ENCODE results near the gene OR52H1. TPM values are rescaled to one million over a fixed set of nuclear protein-coding genes. Genes with fewer than 3 reads are reported as not detected.

OR52H1 gene
- total RNA-seq, 3 donors from 2014 or later: 0.28 to 0.46 (median 0.39) TPM

DNA sequence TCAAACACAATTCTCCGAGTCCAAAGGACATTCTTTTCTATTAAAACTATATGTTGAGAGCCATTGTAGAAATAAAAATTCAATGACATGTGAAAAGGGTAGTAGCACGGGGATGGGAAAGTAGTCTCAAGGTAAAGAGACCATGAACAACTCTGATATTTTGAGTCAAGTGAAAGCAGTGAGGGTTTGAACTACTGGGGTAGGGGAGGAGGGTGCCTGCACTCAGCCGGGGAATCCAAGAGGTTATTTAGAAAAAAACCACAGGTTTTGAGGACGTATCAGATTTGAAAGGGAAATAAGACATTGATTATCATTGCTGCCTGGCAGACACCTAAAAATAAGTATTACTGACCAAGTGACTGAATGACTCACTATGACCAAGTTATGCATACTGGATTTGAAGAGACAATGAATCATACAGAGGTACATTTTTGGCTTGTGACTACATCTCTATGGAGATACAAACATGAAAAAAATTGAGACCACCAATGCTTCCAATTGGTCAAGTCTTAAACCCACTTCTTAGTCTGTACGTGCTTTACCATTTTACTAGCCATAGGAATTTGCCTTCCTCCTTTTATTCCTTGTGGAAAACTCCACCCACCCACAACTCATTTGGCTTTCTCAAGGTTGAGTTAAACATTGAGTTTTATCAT is 2.2 kb upstream of the OR52H1 start:
- Histone ChIP-seq H3K4me3 (no peak overlapping the region), H3K36me3 (ENCODE audit: low read depth) (no peaks in the 10 kb centered on the region), H3K4me1 (ENCODE audit: low read depth) (no peaks in the 10 kb centered on the region), H3K9me3 (no peaks in the 10 kb centered on the region)
- ATAC-seq: no peak
- TF ChIP-seq CTCF (IDR thresholded peaks at IDR 0.05): no peak
- DNase-seq: no peak
- intact Hi-C loops (cut with DNase I, micrococcal nuclease): no loop called here

DNA sequence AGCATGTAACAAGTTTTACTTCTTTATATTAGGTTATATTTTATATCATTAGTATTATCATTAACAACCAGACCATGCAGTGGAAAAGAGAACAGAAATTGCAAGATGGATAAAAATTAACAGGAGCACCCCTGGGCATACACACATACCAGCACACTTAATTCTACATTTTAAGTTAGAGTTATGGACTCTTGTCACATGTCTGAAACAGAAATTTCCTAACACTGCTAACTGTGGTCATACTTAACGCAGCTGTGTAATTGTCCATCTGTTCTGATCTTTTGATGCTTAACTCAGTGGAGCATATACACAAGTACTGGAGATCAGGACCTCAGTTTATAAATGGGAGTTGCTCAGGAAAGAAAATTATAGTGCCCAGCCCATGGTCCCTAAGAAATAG is 358 bp downstream of the OR52H1 start:
- Histone ChIP-seq H3K4me1 (ENCODE audit: low read depth) (no peaks in the 10 kb centered on the region), H3K9me3 (no peaks in the 10 kb centered on the region), H3K36me3 (ENCODE audit: low read depth) (no peaks in the 10 kb centered on the region), H3K4me3 (no peak overlapping the region)
- TF ChIP-seq CTCF (IDR thresholded peaks at IDR 0.05): no peak
- no peak for ATAC-seq
- intact Hi-C loops (cut with DNase I, micrococcal nuclease): no loop called here
- no peak for DNase-seq

DNA sequence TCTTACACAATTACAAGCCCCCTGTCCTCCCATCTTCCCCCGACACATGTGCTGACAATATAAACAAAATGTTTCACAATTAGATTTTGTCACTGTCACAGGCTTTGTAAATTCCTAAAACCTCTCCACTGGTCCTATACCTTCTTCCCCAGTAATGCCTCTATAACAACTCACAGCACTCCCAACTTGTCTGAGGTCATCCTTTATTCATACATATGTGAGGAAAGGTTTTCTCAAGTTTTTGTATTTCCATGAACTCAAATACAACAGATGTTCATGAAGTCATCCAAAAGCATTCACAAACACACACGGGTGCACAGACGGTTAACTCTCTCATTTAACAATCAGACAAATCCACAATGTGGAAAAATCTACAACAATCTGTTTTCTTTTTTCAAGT is 1.9 kb downstream of the OR52H1 start:
- intact Hi-C loops (cut with DNase I, micrococcal nuclease): no loop called here

GRCh38 chr11:5541427-5541826 is 6.9 kb downstream of the OR52H1 start:
- Histone ChIP-seq H3K9me3 (no peaks in the 10 kb centered on the region), H3K36me3 (ENCODE audit: low read depth) (no peaks in the 10 kb centered on the region), H3K4me1 (ENCODE audit: low read depth) (no peaks in the 10 kb centered on the region), H3K4me3 (no peak overlapping the region)
- ATAC-seq (no peak), DNase-seq (no peak)
- no peak for TF ChIP-seq CTCF (IDR thresholded peaks at IDR 0.05)
- intact Hi-C loops (cut with DNase I, micrococcal nuclease): no loop called here

More for the DNA sequence above, 1.9 kb downstream of the OR52H1 start:
- no peak overlapping the region for H3K4me3 ChIP-seq
- H3K9me3 ChIP-seq: no peaks in the 10 kb centered on the region
- DNase-seq (no peak), ATAC-seq (no peak)
- no peak for TF ChIP-seq CTCF (IDR thresholded peaks at IDR 0.05)
- no peaks in the 10 kb centered on the region for H3K4me1 ChIP-seq (ENCODE audit: low read depth)
- H3K36me3 ChIP-seq (ENCODE audit: low read depth): no peaks in the 10 kb centered on the region

- intact Hi-C loops (cut with DNase I, micrococcal nuclease): no loop called here
- Histone ChIP-seq H3K4me3 (no peak overlapping the region), H3K36me3 (ENCODE audit: low read depth) (no peaks in the 10 kb centered on the region), H3K4me1 (ENCODE audit: low read depth) (no peaks in the 10 kb centered on the region), H3K9me3 (no peaks in the 10 kb centered on the region)
- no peak for DNase-seq
- no peak for ATAC-seq
- no peak for TF ChIP-seq CTCF (IDR thresholded peaks at IDR 0.05)
These were observed 11.9 kb downstream of the OR52H1 start for GRCh38 chr11:5536482-5536881.

- no peak for ATAC-seq
- H3K4me1 ChIP-seq (ENCODE audit: low read depth): no peaks in the 10 kb centered on the region
- no peak overlapping the region for H3K4me3 ChIP-seq
- H3K9me3 ChIP-seq: no peaks in the 10 kb centered on the region
- no peaks in the 10 kb centered on the region for H3K36me3 ChIP-seq (ENCODE audit: low read depth)
- no peak for DNase-seq
- intact Hi-C loops (cut with DNase I, micrococcal nuclease): no loop called here
- no peak for TF ChIP-seq CTCF (IDR thresholded peaks at IDR 0.05)
These were observed 14.3 kb downstream of the OR52H1 start for GRCh38 chr11:5534046-5534445.

All from mucosa of descending colon (tissue), 3 donors.